H9 (cell line): ENCODE results near the gene DNHD1. TPM values are rescaled to one million over a fixed set of nuclear protein-coding genes. Genes with fewer than 3 reads are reported as not detected.

Experiments used
- DNase-seq: peaks from one replicate; pipeline ENCODE4 v3.0.0-alpha.2; 2017
- H2AFZ ChIP-seq: one replicate; pipeline ENCODE4 v1.6.1; 2013; ENCODE audit warnings: mild to moderate bottlenecking, low read length, control low read depth, moderate library complexity
- H2AK5ac ChIP-seq: 2 replicates; pipeline ENCODE4 v1.6.1; 2013; ENCODE audit warnings: low read length, control low read depth, mixed read lengths; ENCODE audit not compliant: insufficient read length
- H2BK120ac ChIP-seq: one replicate; pipeline ENCODE4 v1.6.1; 2013; ENCODE audit warnings: low read depth, mild to moderate bottlenecking, low read length, control low read depth, inconsistent platforms; ENCODE audit not compliant: poor library complexity, severe bottlenecking
- H2BK12ac ChIP-seq: 2 replicates; pipeline ENCODE4 v1.6.1; 2013; ENCODE audit warnings: low read length, control low read depth, mixed read lengths, low read depth; ENCODE audit not compliant: insufficient read length
- H2BK15ac ChIP-seq: 2 replicates; pipeline ENCODE4 v1.6.1; 2013; ENCODE audit warnings: low read depth, low read length, control low read depth
- H2BK20ac ChIP-seq: one replicate; pipeline ENCODE4 v1.6.1; 2013; ENCODE audit warnings: low read depth, mild to moderate bottlenecking, low read length, control low read depth, inconsistent platforms; ENCODE audit not compliant: poor library complexity, severe bottlenecking
- H2BK5ac ChIP-seq: 2 replicates; pipeline ENCODE4 v1.6.1; 2013; ENCODE audit warnings: low read length, control low read depth, mixed read lengths; ENCODE audit not compliant: insufficient read length
- H3K14ac ChIP-seq: 2 replicates; pipeline ENCODE4 v1.6.1; 2013; ENCODE audit warnings: low read length, control low read depth; ENCODE audit not compliant: insufficient read depth
- H3K18ac ChIP-seq: 2 replicates; pipeline ENCODE4 v1.6.1; 2013; ENCODE audit warnings: low read depth, mild to moderate bottlenecking, mixed read lengths, low read length, control low read depth; ENCODE audit not compliant: insufficient read length
- H3K23ac ChIP-seq: 2 replicates; pipeline ENCODE4 v1.6.1; 2013; ENCODE audit warnings: low read length, control low read depth, mixed read lengths, low read depth; ENCODE audit not compliant: insufficient read length
- H3K23me2 ChIP-seq: 2 replicates; pipeline ENCODE4 v1.6.1; 2013; ENCODE audit warnings: low read depth, mild to moderate bottlenecking, mixed read lengths, low read length, control low read depth; ENCODE audit not compliant: insufficient read length, poor library complexity, severe bottlenecking
- H3K27ac ChIP-seq: 2 replicates; pipeline ENCODE4 v1.5.1; 2013; ENCODE audit warnings: low read length, control low read depth, mixed read lengths, low read depth; ENCODE audit not compliant: insufficient read length
- H3K27me3 ChIP-seq: 2 replicates; pipeline ENCODE4 v1.6.1; 2013; ENCODE audit warnings: low read length, control low read depth, inconsistent platforms; ENCODE audit not compliant: insufficient read depth
- H3K4ac ChIP-seq: 2 replicates; pipeline ENCODE4 v1.6.1; 2013; ENCODE audit warnings: low read depth, mild to moderate bottlenecking, control low read depth, inconsistent platforms, low read length, moderate library complexity
- H3K4me1 ChIP-seq: 2 replicates; pipeline ENCODE4 v1.6.1; 2013; ENCODE audit warnings: low read length, control low read depth, inconsistent platforms; ENCODE audit not compliant: insufficient read depth
- H3K4me2 ChIP-seq: 2 replicates; pipeline ENCODE4 v1.6.1; 2013; ENCODE audit warnings: low read length, control low read depth, mixed read lengths; ENCODE audit not compliant: insufficient read length, insufficient read depth
- H3K56ac ChIP-seq: 2 replicates; pipeline ENCODE4 v1.6.1; 2013; ENCODE audit warnings: low read depth, mild to moderate bottlenecking, mixed read lengths, low read length, control low read depth; ENCODE audit not compliant: insufficient read length
- H3K79me1 ChIP-seq: 2 replicates; pipeline ENCODE4 v1.6.1; 2013; ENCODE audit warnings: low read depth, mild to moderate bottlenecking, moderate library complexity, low read length, control low read depth, inconsistent platforms; ENCODE audit not compliant: insufficient read depth, poor library complexity, severe bottlenecking
- H3K79me2 ChIP-seq: 2 replicates; pipeline ENCODE4 v1.6.1; 2013; ENCODE audit warnings: low read length, control low read depth, inconsistent platforms; ENCODE audit not compliant: insufficient read depth
- H3K9ac ChIP-seq: 2 replicates; pipeline ENCODE4 v1.6.1; 2013; ENCODE audit warnings: low read length, control low read depth, mixed read lengths; ENCODE audit not compliant: insufficient read length; ENCODE audit errors: extremely low read depth
- H3K9me3 ChIP-seq: one replicate; pipeline ENCODE4 v1.6.1; 2013; ENCODE audit warnings: low read depth, low read length, inconsistent platforms; ENCODE audit not compliant: control insufficient read depth
- H3T11ph ChIP-seq: one replicate; pipeline ENCODE4 v1.6.1; 2013; ENCODE audit warnings: mild to moderate bottlenecking, low read length, control low read depth, inconsistent platforms
- H4K20me1 ChIP-seq: one replicate; pipeline ENCODE4 v1.6.1; 2013; ENCODE audit not compliant: control insufficient read depth, insufficient read length, insufficient read depth
- H4K5ac ChIP-seq: 2 replicates; pipeline ENCODE4 v1.6.1; 2013; ENCODE audit warnings: low read depth, mild to moderate bottlenecking, mixed read lengths, low read length, control low read depth; ENCODE audit not compliant: insufficient read length
- H4K8ac ChIP-seq: replicated peaks from 2 replicates; pipeline ENCODE4 v1.6.1; 2013; ENCODE audit warnings: low read length, control low read depth, mixed read lengths, low read depth; ENCODE audit not compliant: insufficient read length
- H4K91ac ChIP-seq: 2 replicates; pipeline ENCODE4 v1.6.1; 2013; ENCODE audit warnings: low read depth, mild to moderate bottlenecking, moderate library complexity, mixed read lengths, low read length, control low read depth; ENCODE audit not compliant: insufficient read length
- H3K27ac Mint-ChIP-seq, 3 experiments: 2 replicates in 2 of 3; 3 replicates in 1 of 3; pipeline ENCODE4 v1.8.0; 2020 to 2021; ENCODE audit warnings: mixed read lengths in 3 of 3, mild to moderate bottlenecking in 1 of 3, moderate library complexity in 1 of 3
- H3K27me3 Mint-ChIP-seq: 2 replicates; pipeline ENCODE4 v1.8.0; 2021; ENCODE audit warnings: low read depth, mild to moderate bottlenecking, moderate library complexity, mixed read lengths
- H3K36me3 Mint-ChIP-seq, 3 experiments: 2 replicates in 2 of 3; 3 replicates in 1 of 3; pipeline ENCODE4 v1.8.0; 2020 to 2021; ENCODE audit warnings: low read depth in 3 of 3, mixed read lengths in 3 of 3; ENCODE audit not compliant: insufficient read depth in 1 of 3
- H3K4me1 Mint-ChIP-seq, 2 experiments: 2 replicates each; pipeline ENCODE4 v1.8.0; 2020; ENCODE audit warnings: mixed read lengths in 2 of 2
- H3K4me3 Mint-ChIP-seq, 2 experiments: 2 replicates in 1 of 2; 3 replicates in 1 of 2; pipeline ENCODE4 v1.8.0; 2020 to 2021; ENCODE audit warnings: mild to moderate bottlenecking in 2 of 2, mixed read lengths in 2 of 2, moderate library complexity in 1 of 2
- H3K9me3 Mint-ChIP-seq, 2 experiments: 2 replicates in 1 of 2; 3 replicates in 1 of 2; pipeline ENCODE4 v1.8.0; 2020; ENCODE audit warnings: mild to moderate bottlenecking in 2 of 2, mixed read lengths in 2 of 2, moderate library complexity in 1 of 2
- whole genome bisulfite sequencing: extraction: QIAGEN DNeasy Blood & Tissue Kit; methylation state at CpG from one replicate; pipeline ENCODE4 v1.1.7; 2013; ENCODE audit warnings: missing lambda C conversion rate, low lambda C conversion rate, mixed read lengths; ENCODE audit not compliant: insufficient read length; ENCODE audit errors: extremely low coverage; 5-methylcytosine and 5-hydroxymethylcytosine counted together
- total RNA-seq: library from RNA; stranded (reverse); gene quantifications from 2 replicates; pipeline ENCODE4 v1.2.1, GENCODE V29; 2021
- TF ChIP-seq, protein P1 (sequence below): fragments of 200-600 bp; sonication (generic); conservative IDR thresholded peaks from 3 replicates; pipeline ENCODE4 v1.8.0; 2021; ENCODE audit warnings: antibody characterized with exemption, mild to moderate bottlenecking

The DNHD1 gene
- total RNA-seq, 1 experiment from 2014 or later, result 3.5 TPM

DNA sequence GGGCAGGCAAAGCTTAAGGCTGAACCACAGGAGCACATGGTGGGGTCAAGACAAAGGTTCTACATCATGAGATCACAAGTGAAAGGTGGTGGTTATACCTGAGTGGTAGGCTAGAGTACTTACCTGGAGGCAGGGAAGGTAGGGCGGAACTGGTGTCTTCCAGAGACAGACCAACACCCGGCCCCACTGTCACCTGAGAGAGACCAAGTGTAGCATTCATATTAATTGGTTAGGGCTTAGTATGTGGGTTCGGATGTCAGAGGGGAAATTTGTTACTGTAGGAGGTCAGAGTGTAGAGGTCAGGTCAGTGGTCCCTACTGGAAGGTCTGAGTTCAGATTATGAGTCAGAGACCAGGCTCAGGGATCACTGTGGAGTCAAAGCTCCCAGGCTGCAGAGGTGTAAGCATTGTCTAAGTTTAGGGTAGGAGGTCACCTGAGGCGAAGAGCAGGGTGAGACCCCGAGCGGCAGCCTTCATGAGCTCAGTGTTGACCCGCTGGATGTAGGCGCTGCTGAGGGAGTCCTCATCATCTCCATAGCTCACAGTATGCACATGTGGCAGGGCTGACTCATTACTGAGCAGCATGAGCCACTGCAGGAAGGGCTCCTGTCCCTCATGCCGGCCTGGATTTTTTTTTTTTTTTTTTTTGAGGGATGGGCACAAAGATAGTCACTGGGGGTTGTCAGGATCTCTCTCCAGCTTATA, 119.0 kb downstream of the DNHD1 start:
- no peaks in the 10 kb centered on the region for H3K79me2 ChIP-seq
- no peak overlapping the region for H3K4me2 ChIP-seq
- TF ChIP-seq, protein P1, sequence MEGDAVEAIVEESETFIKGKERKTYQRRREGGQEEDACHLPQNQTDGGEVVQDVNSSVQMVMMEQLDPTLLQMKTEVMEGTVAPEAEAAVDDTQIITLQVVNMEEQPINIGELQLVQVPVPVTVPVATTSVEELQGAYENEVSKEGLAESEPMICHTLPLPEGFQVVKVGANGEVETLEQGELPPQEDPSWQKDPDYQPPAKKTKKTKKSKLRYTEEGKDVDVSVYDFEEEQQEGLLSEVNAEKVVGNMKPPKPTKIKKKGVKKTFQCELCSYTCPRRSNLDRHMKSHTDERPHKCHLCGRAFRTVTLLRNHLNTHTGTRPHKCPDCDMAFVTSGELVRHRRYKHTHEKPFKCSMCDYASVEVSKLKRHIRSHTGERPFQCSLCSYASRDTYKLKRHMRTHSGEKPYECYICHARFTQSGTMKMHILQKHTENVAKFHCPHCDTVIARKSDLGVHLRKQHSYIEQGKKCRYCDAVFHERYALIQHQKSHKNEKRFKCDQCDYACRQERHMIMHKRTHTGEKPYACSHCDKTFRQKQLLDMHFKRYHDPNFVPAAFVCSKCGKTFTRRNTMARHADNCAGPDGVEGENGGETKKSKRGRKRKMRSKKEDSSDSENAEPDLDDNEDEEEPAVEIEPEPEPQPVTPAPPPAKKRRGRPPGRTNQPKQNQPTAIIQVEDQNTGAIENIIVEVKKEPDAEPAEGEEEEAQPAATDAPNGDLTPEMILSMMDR, result no peak
- H3K9me3 ChIP-seq, result no peaks in the 10 kb centered on the region
- no peak overlapping the region for H3K23ac ChIP-seq
- no CpG with 5 or more reads among the region's 9 CpGs for WGBS
- H3K4me1 ChIP-seq, result no peaks in the 10 kb centered on the region
- H2BK120ac ChIP-seq, result no peak overlapping the region
- H2BK15ac ChIP-seq, result no peak overlapping the region
- no peaks in the 10 kb centered on the region for H4K20me1 ChIP-seq
- H3K27me3 ChIP-seq, result no peaks in the 10 kb centered on the region
- H4K8ac ChIP-seq, result no peak overlapping the region
- H3K23me2 ChIP-seq, result peaks cover 20% of the 10 kb centered on the region
- no peak overlapping the region for H2BK5ac ChIP-seq
- no peak overlapping the region for H3K9ac ChIP-seq
- DNase-seq, result no peak
- H4K91ac ChIP-seq, result no peak overlapping the region
- no peaks in the 10 kb centered on the region; the same call in 1 of the 2 replicates for H3K27me3 Mint-ChIP-seq
- H3K9me3 Mint-ChIP-seq, result no peaks in the 10 kb centered on the region
- H3K27ac Mint-ChIP-seq, result no peak overlapping the region
- H2BK20ac ChIP-seq, result no peak overlapping the region
- no peak overlapping the region for H2BK12ac ChIP-seq
- no peak overlapping the region for H2AFZ ChIP-seq
- H3K18ac ChIP-seq, result no peak overlapping the region
- no peak overlapping the region for H3K14ac ChIP-seq
- peaks cover 4 to 5% of the 10 kb centered on the region in 2 experiments for H3K4me1 Mint-ChIP-seq
- peaks cover 6 to 23% (median 16%) of the 10 kb centered on the region in 3 experiments; a peak in 6 of 7 replicates for H3K36me3 Mint-ChIP-seq
- no peak overlapping the region for H3T11ph ChIP-seq
- peak overlapping the region in 1 of 2 experiments; percentile 3; a peak in 1 of 5 replicates for H3K4me3 Mint-ChIP-seq
- H3K56ac ChIP-seq, result no peak overlapping the region
- no peak overlapping the region for H4K5ac ChIP-seq
- H2AK5ac ChIP-seq, result no peak overlapping the region
- H3K79me1 ChIP-seq, result no peaks in the 10 kb centered on the region
- no peak overlapping the region for H3K4ac ChIP-seq
- H3K27ac ChIP-seq, result no peak overlapping the region
